PC-9 (cell line): Measurements from ENCODE around the gene CIZ1.

Experiments
- EZH2 ChIP-seq: fragments of 200-600 bp; sonication (generic); IDR thresholded peaks from 2 replicates; pipeline ENCODE4 v1.8.0; 2017; ENCODE audit warnings: antibody characterized with exemption, low read depth
- TF ChIP-seq, protein P1 (sequence below): fragments of 200-600 bp; sonication (generic); conservative IDR thresholded peaks from 2 replicates; pipeline ENCODE4 v1.6.1; 2017; ENCODE audit warnings: mixed run types, antibody characterized with exemption, mild to moderate bottlenecking, moderate library complexity

DNA sequence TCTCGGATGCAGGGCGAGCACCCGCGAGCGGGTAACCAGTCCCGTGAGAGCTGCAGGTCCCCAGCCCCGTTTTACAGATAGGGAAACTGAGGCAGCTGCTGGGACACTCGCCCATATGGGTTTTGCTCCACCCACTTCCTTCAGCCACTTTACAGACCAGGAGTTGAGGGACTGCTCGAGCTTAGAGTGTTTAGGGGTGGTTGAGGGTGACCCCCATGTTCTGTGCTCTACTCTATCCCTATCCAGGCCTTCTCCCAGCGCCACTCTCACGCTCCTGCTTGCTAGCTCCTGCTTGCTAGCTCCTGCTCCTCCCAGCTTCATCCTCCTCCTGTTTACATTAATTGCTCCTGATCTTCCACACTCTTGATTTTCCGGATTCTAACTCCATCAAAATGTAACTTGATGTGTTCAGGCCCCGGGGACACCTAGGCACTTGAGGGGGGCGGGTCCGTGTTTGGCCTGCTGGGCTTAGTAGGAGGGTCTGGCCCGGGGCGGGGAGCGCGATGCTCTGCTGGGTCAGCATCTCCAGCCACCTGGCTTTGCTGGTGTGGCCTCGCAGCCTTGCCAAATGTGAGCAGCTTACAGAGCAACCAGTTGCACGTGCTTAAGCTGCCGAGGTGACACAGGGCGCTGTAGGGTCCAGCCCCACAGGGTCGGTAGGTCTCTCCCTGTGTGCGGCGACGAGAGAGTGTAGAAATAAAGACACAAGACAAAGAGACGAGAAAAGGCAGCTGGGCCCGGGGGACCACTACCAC, 62.4 kb downstream of the CIZ1 start:
- TF ChIP-seq, protein P1, sequence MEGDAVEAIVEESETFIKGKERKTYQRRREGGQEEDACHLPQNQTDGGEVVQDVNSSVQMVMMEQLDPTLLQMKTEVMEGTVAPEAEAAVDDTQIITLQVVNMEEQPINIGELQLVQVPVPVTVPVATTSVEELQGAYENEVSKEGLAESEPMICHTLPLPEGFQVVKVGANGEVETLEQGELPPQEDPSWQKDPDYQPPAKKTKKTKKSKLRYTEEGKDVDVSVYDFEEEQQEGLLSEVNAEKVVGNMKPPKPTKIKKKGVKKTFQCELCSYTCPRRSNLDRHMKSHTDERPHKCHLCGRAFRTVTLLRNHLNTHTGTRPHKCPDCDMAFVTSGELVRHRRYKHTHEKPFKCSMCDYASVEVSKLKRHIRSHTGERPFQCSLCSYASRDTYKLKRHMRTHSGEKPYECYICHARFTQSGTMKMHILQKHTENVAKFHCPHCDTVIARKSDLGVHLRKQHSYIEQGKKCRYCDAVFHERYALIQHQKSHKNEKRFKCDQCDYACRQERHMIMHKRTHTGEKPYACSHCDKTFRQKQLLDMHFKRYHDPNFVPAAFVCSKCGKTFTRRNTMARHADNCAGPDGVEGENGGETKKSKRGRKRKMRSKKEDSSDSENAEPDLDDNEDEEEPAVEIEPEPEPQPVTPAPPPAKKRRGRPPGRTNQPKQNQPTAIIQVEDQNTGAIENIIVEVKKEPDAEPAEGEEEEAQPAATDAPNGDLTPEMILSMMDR, result no peak
- no peak for TF ChIP-seq EZH2
